CD4-positive, CD25-positive, alpha-beta regulatory T cell (primary cell): ENCODE results near the gene MTX1. TPM values are rescaled to one million over a fixed set of nuclear protein-coding genes. Genes with fewer than 3 reads are reported as not detected.
A peak's percentile ranks its signal among the peaks of the same experiment; 100 is the strongest.

ENCODE experiments used
- ATAC-seq, 2 donors: fragments of 150-1000 bp; cut with Tn5 transposase; one replicate each; pipeline ENCODE4 v1.10.0; 2021; ENCODE audit warnings: low read depth in 2 of 2, moderate number of reproducible peaks in 2 of 2, moderate library complexity in 1 of 2
- DNase-seq, 3 donors: peaks; one replicate each; pipeline versions ENCODE4 v3.0.0 to v3.0.0-alpha.2; 2012 to 2022; ENCODE audit warnings: mixed read lengths in 1 of 3
- H3K27ac ChIP-seq: one replicate; pipeline ENCODE4 v1.7.0; 2013; ENCODE audit warnings: mild to moderate bottlenecking, low read length; ENCODE audit not compliant: insufficient read depth, poor library complexity, severe bottlenecking
- H3K27me3 ChIP-seq: one replicate; pipeline ENCODE4 v1.7.0; 2013; ENCODE audit warnings: low read length; ENCODE audit not compliant: control insufficient read depth, insufficient read depth
- H3K36me3 ChIP-seq: one replicate; pipeline ENCODE4 v1.7.0; 2013; ENCODE audit warnings: mild to moderate bottlenecking, low read length, moderate library complexity; ENCODE audit not compliant: control insufficient read depth, insufficient read depth
- H3K4me1 ChIP-seq: 2 replicates; pipeline ENCODE4 v1.7.0; 2013; ENCODE audit warnings: mild to moderate bottlenecking, low read length; ENCODE audit not compliant: insufficient read depth, control insufficient read depth, poor library complexity, severe bottlenecking
- H3K4me3 ChIP-seq: one replicate; pipeline ENCODE4 v1.7.0; 2013; ENCODE audit warnings: low read depth, mild to moderate bottlenecking, low read length, moderate library complexity
- H3K9me3 ChIP-seq, 2 experiments: 1 replicate in 1 of 2; 2 replicates in 1 of 2; pipeline ENCODE4 v1.7.0; 2013; ENCODE audit warnings: low read length in 2 of 2, mild to moderate bottlenecking in 1 of 2, moderate library complexity in 1 of 2; ENCODE audit not compliant: control insufficient read depth in 2 of 2
- H3K27ac Mint-ChIP-seq, 3 donors: one replicate each; pipeline ENCODE4 v1.8.0; 2020 to 2022; ENCODE audit warnings: mild to moderate bottlenecking in 3 of 3, mixed read lengths in 3 of 3, moderate library complexity in 2 of 3
- H3K27me3 Mint-ChIP-seq: one replicate; pipeline ENCODE4 v1.8.0; 2022; ENCODE audit warnings: mild to moderate bottlenecking, mixed read lengths
- H3K36me3 Mint-ChIP-seq: one replicate; pipeline ENCODE4 v1.8.0; 2020; ENCODE audit warnings: mixed read lengths
- H3K4me1 Mint-ChIP-seq, 4 donors: one replicate each; pipeline ENCODE4 v1.8.0; 2020 to 2022; ENCODE audit warnings: mixed read lengths in 4 of 4, mild to moderate bottlenecking in 1 of 4
- H3K4me3 Mint-ChIP-seq, 4 donors: one replicate each; pipeline ENCODE4 v1.8.0; 2020 to 2022; ENCODE audit warnings: mild to moderate bottlenecking in 4 of 4, mixed read lengths in 4 of 4, moderate library complexity in 3 of 4
- H3K9me3 Mint-ChIP-seq, 7 donors: one replicate each; pipeline ENCODE4 v1.8.0; 2020 to 2022; ENCODE audit warnings: mixed read lengths in 7 of 7, mild to moderate bottlenecking in 3 of 7, moderate library complexity in 2 of 7
- polyA plus RNA-seq, 4 donors: library from polyadenylated mRNA; unstranded; fragments of 300-500 nt; fragmentation: Illumina TruSeq; gene quantifications; one replicate each; pipeline ENCODE4 v1.2.3, GENCODE V29; 2021
- total RNA-seq: library from RNA; stranded (reverse); gene quantifications from one replicate; pipeline ENCODE4 v1.2.3, GENCODE V29; 2022

Gene MTX1
- total and polyA plus RNA-seq, 5 donors from 2014 or later, result 18.4 to 52.2 (median 46.0) TPM

- DNase-seq (no peak), ATAC-seq (no peak)
- H3K4me3 ChIP-seq, result no peak overlapping the region
These were observed 24.7 kb upstream of the MTX1 start for GRCh38 chr1:155183775-155184221.

GRCh38 chr1:155184351-155184811, 24.1 kb upstream of the MTX1 start:
- H3K4me1 Mint-ChIP-seq, result peaks cover 0 to 8% (median 5%) of the 10 kb centered on the region in 4 donors
- H3K4me3 Mint-ChIP-seq, result peak overlapping the region in 1 of 4 donors; percentile 52
- Histone ChIP-seq H3K27me3 (no peaks in the 10 kb centered on the region), H3K27ac (no peak overlapping the region), H3K9me3 (no peaks in the 10 kb centered on the region), H3K4me1 (no peaks in the 10 kb centered on the region), H3K36me3 (peaks cover 4% of the 10 kb centered on the region), H3K4me3 (no peak overlapping the region)
- H3K36me3 Mint-ChIP-seq, result peaks cover 10% of the 10 kb centered on the region
- H3K27me3 Mint-ChIP-seq, result no peaks in the 10 kb centered on the region
- no peak for ATAC-seq
- no peak for DNase-seq
- H3K9me3 Mint-ChIP-seq, result no peaks in the 10 kb centered on the region
- H3K27ac Mint-ChIP-seq, result no peak overlapping the region

More at GRCh38 chr1:155183775-155184221, 24.7 kb upstream of the MTX1 start:
- Histone ChIP-seq H3K4me1 (no peaks in the 10 kb centered on the region), H3K27me3 (no peaks in the 10 kb centered on the region), H3K27ac (no peak overlapping the region), H3K9me3 (no peaks in the 10 kb centered on the region), H3K36me3 (peaks cover 5% of the 10 kb centered on the region)
- Mint-ChIP-seq H3K27ac (peak overlapping the region in 1 of 3 donors; percentile 6), H3K4me3 (no peak overlapping the region), H3K4me1 (peaks cover 0 to 8% (median 5%) of the 10 kb centered on the region in 4 donors), H3K9me3 (no peaks in the 10 kb centered on the region), H3K36me3 (peaks cover 13% of the 10 kb centered on the region), H3K27me3 (no peaks in the 10 kb centered on the region)

GRCh38 chr1:155184835-155185782, 23.4 kb upstream of the MTX1 start:
- Histone ChIP-seq H3K4me1 (no peaks in the 10 kb centered on the region), H3K9me3 (no peaks in the 10 kb centered on the region), H3K36me3 (no peaks in the 10 kb centered on the region), H3K27me3 (no peaks in the 10 kb centered on the region), H3K4me3 (no peak overlapping the region), H3K27ac (no peak overlapping the region)
- Mint-ChIP-seq H3K4me1 (peaks cover 0 to 8% (median 5%) of the 10 kb centered on the region in 4 donors), H3K27ac (no peak overlapping the region), H3K36me3 (peaks cover 10% of the 10 kb centered on the region), H3K4me3 (peak overlapping the region in 1 of 4 donors; percentile 52), H3K27me3 (no peaks in the 10 kb centered on the region), H3K9me3 (no peaks in the 10 kb centered on the region)
- ATAC-seq, result peak in 1 of 2 donors; percentile 52
- no peak for DNase-seq

GRCh38 chr1:155185783-155186066, 22.8 kb upstream of the MTX1 start:
- no peak for ATAC-seq
- Histone ChIP-seq H3K4me1 (no peaks in the 10 kb centered on the region), H3K4me3 (no peak overlapping the region), H3K27me3 (no peaks in the 10 kb centered on the region), H3K36me3 (no peaks in the 10 kb centered on the region), H3K27ac (no peak overlapping the region), H3K9me3 (no peaks in the 10 kb centered on the region)
- DNase-seq, result no peak
- Mint-ChIP-seq H3K4me3 (no peak overlapping the region), H3K4me1 (peaks cover 0 to 8% (median 5%) of the 10 kb centered on the region in 4 donors), H3K36me3 (peaks cover 10% of the 10 kb centered on the region), H3K9me3 (no peaks in the 10 kb centered on the region), H3K27me3 (no peaks in the 10 kb centered on the region), H3K27ac (no peak overlapping the region)

GRCh38 chr1:155186067-155186793, 22.3 kb upstream of the MTX1 start:
- ATAC-seq, result no peak
- DNase-seq, result no peak
- Mint-ChIP-seq H3K27ac (no peak overlapping the region), H3K9me3 (no peaks in the 10 kb centered on the region), H3K27me3 (no peaks in the 10 kb centered on the region), H3K36me3 (peaks cover 10% of the 10 kb centered on the region), H3K4me3 (peak overlapping the region in 1 of 4 donors; percentile 10), H3K4me1 (peaks cover 0 to 8% (median 5%) of the 10 kb centered on the region in 4 donors)
- H3K4me3 ChIP-seq, result no peak overlapping the region
- H3K36me3 ChIP-seq, result no peaks in the 10 kb centered on the region
- H3K9me3 ChIP-seq, result no peaks in the 10 kb centered on the region
- H3K4me1 ChIP-seq, result no peaks in the 10 kb centered on the region
- H3K27me3 ChIP-seq, result no peaks in the 10 kb centered on the region
- H3K27ac ChIP-seq, result no peak overlapping the region

GRCh38 chr1:155186794-155187455, 21.6 kb upstream of the MTX1 start:
- Mint-ChIP-seq H3K4me3 (peak overlapping the region in 1 of 4 donors; percentile 10), H3K4me1 (peaks cover 0 to 8% (median 5%) of the 10 kb centered on the region in 4 donors), H3K9me3 (no peaks in the 10 kb centered on the region), H3K27ac (peak overlapping the region in 1 of 3 donors; percentile 20), H3K36me3 (peaks cover 10% of the 10 kb centered on the region), H3K27me3 (no peaks in the 10 kb centered on the region)
- H3K4me1 ChIP-seq, result no peaks in the 10 kb centered on the region
- DNase-seq (no peak), ATAC-seq (no peak)
- no peaks in the 10 kb centered on the region for H3K9me3 ChIP-seq
- H3K27me3 ChIP-seq, result no peaks in the 10 kb centered on the region
- H3K36me3 ChIP-seq, result no peaks in the 10 kb centered on the region
- no peak overlapping the region for H3K27ac ChIP-seq
- no peak overlapping the region for H3K4me3 ChIP-seq

GRCh38 chr1:155187456-155187891, 21.0 kb upstream of the MTX1 start:
- Histone ChIP-seq H3K27me3 (no peaks in the 10 kb centered on the region), H3K27ac (no peak overlapping the region), H3K36me3 (no peaks in the 10 kb centered on the region), H3K4me3 (no peak overlapping the region), H3K4me1 (peaks cover 4% of the 10 kb centered on the region), H3K9me3 (no peaks in the 10 kb centered on the region)
- DNase-seq, result no peak
- peaks cover 10% of the 10 kb centered on the region for H3K36me3 Mint-ChIP-seq
- peak overlapping the region in 1 of 4 donors; percentile 58 for H3K4me3 Mint-ChIP-seq
- no peak for ATAC-seq
- H3K27ac Mint-ChIP-seq, result peak overlapping the region in 1 of 3 donors; percentile 20
- H3K4me1 Mint-ChIP-seq, result peaks cover 0 to 11% (median 8%) of the 10 kb centered on the region in 4 donors
- no peaks in the 10 kb centered on the region for H3K27me3 Mint-ChIP-seq
- no peaks in the 10 kb centered on the region for H3K9me3 Mint-ChIP-seq
